Measurements from ENCODE around the gene SLC39A7.

Gene SLC39A7

DNA sequence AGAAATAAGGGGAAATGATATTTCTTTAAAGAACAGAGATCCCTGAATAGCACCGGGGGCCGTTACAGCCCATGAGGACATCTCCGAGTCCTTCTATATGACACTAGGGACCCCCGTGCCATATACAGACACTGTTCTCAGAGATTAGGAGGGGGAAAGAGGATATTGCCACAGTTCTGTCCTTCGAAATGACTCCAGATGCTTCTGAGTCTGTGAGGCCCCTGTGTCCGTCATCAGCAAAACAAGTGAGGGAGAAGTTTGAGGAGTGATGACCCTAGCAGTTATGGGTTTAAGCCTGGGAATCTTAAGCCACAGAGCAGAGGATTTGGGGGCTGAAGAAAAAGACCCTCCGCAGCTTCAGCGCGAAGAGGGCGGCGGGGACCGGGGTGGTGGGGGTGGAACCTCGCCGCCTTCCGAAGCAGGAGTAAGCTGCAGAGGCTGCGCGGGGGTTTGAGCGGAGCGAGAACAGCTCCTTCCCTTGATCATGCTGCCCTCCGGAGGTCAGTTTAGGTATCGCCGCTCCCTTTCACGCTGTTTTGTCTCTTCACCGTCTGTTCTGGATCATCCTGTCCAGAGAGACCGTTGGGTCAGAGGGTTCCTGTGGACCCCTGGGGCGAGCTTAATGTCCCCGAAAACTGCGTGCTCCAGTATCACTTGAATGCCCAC, 47.4 kb downstream of the SLC39A7 start:
- peak; percentile 97 for DNase-seq

DNA sequence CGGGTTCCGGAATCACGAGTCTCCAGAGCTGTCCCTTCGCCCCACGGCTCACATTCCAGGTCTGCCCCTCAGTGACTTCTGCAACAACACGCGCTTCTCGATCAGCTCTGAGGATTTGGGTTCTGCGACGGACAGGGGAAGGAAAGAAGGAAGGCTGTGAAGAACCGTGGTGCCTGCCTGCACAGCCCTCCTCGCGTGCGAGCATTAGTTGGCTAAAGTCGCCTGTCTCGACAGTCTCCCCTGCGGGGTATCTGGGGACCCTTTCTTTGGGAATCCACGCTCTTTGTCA, 47.9 kb downstream of the SLC39A7 start:
- peak; percentile 59 for DNase-seq

DNA sequence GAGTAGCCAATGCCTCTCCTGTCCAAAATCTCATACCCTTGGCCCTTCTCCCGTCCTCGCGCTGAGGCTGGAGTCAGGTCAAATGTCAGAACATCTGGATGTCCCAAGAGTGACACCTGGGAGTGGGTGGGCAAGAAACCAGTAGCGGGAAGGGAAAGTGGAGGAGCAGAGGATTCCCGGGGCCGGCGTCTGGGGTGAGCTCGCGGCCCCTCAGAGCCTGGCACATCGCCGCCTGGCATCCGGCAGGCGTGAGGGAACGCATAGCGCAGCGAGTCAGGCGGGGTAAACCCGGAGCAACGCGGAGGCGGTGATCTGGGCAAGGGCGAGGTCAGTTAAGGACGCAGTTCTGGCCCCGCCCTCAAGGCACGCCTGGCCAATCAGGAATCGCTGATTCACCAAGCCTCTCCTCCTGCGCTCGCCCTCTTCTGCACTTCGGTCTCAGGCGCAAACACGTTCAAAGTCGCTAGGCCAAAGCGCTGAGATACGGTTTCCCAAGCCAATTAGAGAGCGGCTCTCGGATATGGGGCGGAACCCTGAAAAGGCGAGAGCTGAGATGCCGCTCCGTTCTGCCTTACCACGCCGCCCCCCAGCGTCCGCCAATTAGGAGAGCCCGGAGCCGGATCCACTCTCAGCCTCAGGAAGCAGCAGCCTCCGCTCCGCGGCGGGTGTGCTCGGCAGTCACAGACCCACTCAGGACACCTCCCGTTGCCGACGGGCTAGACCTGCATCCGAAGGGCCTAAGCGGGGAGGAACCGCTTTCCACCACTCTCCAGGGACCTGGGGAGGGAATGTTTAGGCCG, 48.5 kb downstream of the SLC39A7 start:
- peak; percentile 96 for DNase-seq

DNA sequence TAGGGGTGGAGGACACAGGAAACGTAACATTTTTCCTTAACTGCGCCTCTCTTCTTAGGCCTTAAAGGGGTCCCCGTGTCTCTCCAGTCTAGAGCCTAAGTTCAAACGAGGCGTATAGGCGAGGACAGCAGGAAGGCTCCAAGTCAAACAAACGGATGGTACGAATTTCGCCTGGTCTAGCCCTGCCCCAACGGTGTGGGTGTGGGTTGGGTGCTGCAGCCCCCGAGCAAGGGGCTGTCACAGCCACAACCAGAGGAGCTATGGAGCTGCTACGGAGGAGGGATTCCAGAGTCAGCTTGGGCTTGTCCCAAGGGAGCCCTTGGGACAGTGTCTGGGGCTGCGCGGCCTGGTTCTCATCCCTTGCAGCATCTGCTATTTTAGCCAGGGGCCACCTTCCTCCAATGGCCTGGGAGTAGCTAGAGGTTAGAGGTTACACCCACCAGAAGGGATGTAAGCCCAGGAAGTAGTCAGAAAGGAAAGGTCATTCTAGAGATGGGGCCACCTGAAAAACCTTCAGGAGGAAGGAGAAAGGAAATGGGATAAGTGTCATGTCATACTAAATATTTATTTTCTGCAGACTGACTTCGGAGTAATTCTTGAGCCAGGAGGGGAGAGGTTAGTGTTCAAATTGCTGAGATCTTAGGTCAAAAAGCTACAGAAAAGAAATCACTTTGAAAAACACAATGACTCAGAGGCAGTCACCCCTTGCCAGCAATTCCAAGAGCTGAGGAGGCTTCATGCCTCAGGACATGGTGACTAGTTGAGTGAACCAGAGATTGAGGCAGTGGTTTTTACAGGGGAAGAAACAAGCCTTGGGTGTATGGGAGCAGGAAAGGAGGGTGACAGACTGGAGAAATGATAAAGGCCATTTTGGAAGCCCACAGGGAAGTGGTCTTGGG, 49.3 kb downstream of the SLC39A7 start:
- peak; percentile 38 for DNase-seq

DNA sequence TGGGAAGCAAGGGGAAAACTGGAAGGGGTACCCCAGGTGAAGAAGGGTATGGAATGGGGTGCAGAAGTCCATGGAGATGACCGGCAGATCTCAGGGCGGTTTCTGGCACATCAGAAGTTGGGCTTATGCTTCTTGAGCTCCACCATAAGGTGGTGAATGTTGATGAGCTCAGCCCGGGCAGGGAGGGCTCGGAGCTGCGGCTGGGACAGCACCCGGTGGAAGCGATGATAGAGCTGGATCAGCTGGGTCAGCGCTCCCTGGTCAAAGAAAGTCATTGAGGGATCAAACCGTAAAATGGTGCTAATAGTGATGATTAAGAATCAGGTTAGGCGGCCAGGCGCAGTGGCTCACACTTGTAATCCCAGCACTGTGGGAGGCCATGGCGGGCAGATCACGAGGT, 50.1 kb downstream of the SLC39A7 start:
- no peak for DNase-seq

DNA sequence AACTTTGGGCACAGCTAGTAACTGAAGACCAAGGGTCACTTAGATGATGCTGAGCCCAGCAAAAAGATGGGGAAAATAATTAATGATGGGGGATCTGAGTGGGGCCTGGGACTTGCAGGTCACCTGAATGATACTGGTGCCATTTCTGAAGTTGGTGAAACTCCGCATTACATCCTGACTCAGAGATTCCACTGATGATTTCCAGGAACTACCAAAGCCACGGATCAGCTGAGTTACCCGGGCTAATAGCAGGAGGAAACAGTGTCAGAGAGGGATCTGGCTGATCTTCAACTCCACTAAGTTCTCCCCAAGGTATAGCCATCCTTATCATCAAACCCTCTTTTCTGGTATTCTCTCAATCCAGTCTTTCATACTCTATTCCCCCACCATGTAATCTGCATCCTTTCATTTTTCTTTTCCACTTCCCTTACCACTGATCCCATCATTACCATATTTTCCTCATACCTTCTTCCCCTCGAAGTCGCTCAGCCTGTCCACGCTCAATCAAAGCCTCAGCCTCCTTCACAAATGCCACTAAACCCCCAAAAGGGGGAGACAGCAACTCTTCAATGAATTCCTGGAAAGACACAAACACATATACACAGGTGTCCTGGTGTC, 50.8 kb downstream of the SLC39A7 start:
- DNase-seq = peak; percentile 40

DNA sequence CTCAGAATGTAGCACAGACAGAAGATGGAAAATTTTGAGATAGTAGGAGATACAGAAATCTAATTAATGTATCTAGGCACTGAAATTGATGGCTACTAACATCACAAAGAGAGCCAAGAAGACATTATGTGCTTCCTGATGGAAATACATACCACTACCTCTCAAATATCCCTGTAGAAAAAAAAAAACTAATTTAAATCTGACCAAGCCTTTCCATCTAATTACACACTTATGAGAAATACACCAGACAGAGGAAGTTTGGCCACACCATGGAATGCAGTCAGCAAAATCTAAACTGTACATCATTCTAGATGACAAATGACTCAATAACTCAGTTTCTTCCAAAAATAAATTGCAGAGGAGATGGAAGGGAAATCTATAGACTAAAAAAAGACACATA, 52.1 kb downstream of the SLC39A7 start:
- DNase-seq = no peak
